HG03045 (cell line): Measurements from ENCODE around the gene TMEM37.
A peak's percentile ranks its signal among the peaks of the same experiment; 100 is the strongest.
"Not testable (repeated sequence)": the region's sequence is repeated elsewhere in the genome, so short reads cannot be mapped to it uniquely, and the experiment has no call there.

Experiments used
- ATAC-seq: cut with Tn5 transposase; IDR thresholded peaks from one replicate; pipeline ENCODE4 v1.9.1; 2021; ENCODE audit warnings: mild to moderate bottlenecking, moderate library complexity; ENCODE audit not compliant: unreplicated experiment

Gene TMEM37, protein sequence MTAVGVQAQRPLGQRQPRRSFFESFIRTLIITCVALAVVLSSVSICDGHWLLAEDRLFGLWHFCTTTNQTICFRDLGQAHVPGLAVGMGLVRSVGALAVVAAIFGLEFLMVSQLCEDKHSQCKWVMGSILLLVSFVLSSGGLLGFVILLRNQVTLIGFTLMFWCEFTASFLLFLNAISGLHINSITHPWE

DNA sequence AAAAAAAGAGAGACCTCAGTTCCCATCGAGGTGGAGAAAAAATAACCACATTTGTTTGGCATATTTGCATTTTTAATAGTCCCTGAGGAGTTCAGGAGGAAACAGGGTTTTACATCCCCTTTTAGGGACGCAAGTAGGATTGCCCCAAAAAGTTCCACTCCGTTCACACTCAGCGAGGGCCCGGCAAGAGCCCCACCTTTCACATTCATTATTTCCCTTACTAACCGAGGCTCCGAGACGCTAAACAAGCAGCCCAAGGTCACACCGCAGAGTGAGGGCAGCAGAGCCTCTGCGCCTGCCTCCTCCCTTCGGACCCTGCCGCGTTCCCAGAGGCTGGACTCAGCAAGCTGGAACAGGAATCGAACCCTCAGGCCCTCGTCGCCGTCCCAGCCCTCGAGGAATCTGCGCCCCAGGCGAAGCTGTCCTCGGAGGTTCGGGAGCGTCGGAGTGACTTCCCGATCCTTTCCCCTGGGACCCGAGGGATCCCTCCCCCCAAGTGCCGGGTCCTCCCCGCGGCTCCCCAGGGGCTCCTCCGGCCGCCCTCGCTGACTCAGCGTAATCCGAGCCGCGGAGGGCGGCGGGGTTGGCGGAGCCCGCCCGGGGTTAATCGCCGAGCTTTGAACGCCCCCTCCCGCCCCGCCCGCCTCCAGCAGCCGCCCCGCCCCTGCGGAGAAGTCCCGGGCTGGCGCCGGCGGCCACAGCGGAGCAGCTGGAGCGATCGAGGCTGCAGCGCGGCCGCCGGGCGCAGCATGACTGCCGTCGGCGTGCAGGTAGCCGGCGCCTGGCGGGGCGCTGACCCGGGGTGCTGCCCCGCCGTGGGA lies at the start of gene TMEM37:
Gene TMEM37, plus strand, starts transcription at position 700 of the 821 bp plus-strand sequence. Its CDS starts 50 bp downstream, at position 750.
- ATAC-seq: peak; percentile 67

DNA sequence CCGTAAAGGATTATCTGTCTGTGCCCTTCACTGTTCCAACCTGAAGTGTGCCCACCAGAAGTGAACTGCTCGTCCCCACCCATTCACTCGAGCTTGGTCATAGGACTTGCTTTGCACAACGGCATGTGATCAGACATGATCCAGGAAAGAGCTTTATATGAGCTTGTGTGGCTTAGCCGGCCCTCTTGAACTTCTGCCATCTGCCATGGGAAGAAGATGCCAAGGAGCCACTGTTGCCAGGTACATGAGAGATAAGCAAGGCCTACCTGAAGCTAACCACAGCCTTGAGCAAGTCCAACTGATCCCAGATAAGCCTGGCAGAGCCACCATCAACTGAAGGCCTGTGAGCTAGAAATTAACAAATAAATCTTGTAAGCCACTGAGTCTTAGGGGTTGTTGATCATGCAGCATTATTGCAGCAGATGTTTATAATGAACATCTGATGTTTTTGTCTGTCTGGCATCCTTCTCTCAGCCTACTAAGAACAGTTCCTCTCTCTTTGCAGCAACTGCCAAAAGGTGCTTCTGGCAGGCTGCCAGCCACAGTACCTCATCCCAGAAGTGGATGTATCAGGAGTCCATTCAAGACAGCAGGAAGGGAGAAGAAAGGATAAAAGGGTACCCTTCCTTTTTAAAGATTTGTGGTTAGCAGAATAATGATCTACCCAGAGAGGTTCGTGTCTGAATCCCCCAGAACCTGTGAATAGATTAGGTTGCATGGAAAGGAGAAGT lies 48.1 kb upstream of the TMEM37 start:
- no peak for ATAC-seq

DNA sequence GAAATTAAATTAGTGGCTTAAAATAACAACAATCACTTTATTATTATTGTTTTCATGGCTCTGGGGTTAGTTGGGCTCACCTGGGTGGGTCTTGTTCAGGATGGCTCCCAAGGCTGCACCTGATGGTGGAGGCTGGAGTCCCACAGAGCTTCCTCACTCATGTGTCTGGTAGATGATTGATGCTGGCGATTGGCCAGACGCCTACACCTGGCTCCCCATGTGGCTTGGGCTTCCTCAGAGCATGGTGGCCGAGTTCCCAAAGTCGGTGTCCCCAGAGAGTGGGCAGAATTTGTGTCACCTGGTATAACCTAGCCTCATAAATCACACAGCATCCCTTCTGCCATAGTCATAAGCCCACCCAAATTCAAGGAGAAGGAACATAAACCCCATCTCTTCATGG lies 46.7 kb upstream of the TMEM37 start:
- ATAC-seq: no peak

DNA sequence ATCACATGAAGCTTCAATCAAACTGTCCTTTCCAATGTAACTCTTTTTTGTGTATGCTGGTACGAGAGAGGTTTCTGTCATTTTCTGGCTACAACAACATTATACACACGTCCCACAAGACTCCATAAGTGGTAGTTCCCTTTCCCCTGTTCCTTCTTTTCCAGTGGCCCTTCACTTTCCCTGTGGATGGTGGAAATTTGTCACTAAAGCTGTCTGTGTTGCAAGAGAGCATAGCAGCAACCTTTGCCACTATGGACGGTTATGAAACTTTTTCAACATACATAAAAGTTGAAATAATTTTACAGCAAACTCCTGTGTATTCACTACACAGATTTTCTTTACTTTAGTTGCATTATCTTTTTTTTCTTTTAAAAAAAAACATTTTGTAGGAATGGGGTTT lies 46.2 kb upstream of the TMEM37 start:
- no peak for ATAC-seq

GRCh38 chr2:119387381-119388129 lies 44.1 kb upstream of the TMEM37 start:
- ATAC-seq: peak; percentile 78

GRCh38 chr2:119389615-119390306 lies 41.9 kb upstream of the TMEM37 start:
- no peak for ATAC-seq

GRCh38 chr2:119393971-119394748 lies 37.5 kb upstream of the TMEM37 start:
- ATAC-seq: no peak

GRCh38 chr2:119397196-119397595 lies 34.5 kb upstream of the TMEM37 start:
- no peak for ATAC-seq

DNA sequence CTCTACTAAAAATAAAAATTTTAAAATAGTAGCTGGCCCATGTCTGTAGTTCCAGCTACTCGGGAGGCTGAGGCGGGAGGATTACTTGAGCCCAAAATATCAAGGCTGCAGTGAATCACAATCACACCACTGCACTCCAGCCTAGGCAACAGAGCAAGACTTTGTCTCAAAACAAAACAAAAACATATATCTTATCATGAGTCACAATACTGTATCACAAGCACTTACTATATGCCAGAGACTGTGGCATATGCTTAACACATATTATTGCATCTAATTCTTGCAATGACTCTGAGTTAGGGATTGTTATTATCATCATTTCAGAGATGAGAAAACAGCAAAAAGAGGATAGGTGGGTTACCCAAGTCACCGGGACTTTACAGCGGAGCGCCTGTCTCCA lies 29.5 kb upstream of the TMEM37 start:
- ATAC-seq: no peak

GRCh38 chr2:119402645-119403560 lies 28.8 kb upstream of the TMEM37 start:
- no peak for ATAC-seq

GRCh38 chr2:119403618-119404017 lies 28.0 kb upstream of the TMEM37 start:
- not testable (repeated sequence) for ATAC-seq

- no peak for ATAC-seq
Observed at GRCh38 chr2:119405151-119405550, 26.5 kb upstream of the TMEM37 start.

- ATAC-seq: no peak
Observed at GRCh38 chr2:119407430-119408220, 24.0 kb upstream of the TMEM37 start.

GRCh38 chr2:119408221-119408619 lies 23.4 kb upstream of the TMEM37 start:
- ATAC-seq: no peak

DNA sequence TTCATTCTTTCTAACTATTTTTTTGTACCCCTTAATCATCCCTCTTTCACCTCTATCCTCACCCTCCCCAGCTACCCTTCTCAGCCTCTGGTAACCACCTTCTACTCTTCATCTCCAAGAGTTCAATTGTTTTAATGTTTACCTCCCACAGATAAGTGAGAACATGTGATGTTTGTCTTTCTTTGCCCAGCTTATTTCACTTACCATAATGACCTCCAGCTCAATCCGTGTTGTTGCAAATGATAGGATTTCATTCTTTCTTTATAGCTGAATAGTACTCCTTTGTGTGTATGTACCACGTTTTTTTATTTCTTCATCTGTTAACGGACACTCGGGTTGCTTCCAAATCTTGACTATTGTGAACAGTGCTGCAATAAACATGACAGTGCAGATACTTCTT lies 22.1 kb upstream of the TMEM37 start:
- ATAC-seq: no peak

DNA sequence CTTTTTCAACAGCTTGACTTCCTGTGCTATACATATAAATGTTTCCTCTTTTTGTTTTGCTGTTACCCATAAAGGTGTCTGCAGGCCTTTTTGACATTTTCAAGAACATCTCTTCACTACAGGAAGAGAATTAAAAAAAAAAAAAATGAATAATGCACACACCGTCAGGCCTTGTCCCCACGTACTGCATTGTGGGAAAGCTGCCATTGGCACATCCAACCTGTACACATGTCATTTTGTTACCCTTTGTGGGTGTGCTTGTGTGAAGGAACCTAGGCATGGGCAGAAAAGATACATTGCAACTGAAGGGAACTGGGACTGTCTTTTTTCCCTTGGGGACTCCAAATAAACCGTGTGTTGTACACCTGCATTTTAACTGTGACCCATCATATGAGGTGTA lies 16.8 kb upstream of the TMEM37 start:
- ATAC-seq: no peak

- no peak for ATAC-seq
Observed at GRCh38 chr2:119415630-119416029, 16.0 kb upstream of the TMEM37 start.
